ENCODE results near the gene GCC1. TPM values are rescaled to one million over a fixed set of nuclear protein-coding genes. Genes with fewer than 3 reads are reported as not detected.

Gene GCC1, protein sequence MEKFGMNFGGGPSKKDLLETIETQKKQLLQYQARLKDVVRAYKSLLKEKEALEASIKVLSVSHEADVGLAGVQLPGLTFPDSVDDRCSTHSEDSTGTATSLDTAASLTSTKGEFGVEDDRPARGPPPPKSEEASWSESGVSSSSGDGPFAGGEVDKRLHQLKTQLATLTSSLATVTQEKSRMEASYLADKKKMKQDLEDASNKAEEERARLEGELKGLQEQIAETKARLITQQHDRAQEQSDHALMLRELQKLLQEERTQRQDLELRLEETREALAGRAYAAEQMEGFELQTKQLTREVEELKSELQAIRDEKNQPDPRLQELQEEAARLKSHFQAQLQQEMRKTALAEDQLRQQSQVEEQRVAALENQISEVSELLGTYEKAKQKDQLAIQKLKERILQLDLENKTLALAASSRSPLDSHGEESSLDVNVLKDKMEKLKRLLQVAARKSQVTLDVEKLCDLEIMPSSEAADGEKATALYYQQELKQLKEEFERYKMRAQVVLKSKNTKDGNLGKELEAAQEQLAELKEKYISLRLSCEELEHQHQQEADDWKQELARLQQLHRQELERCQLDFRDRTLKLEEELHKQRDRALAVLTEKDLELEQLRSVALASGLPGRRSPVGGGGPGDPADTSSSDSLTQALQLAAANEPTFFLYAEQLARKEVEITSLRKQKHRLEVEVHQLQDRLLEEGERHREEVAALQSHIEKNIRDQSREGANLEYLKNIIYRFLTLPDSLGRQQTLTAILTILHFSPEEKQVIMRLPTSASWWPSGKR
- total RNA-seq = 20.6 and 35.2 TPM in 2 replicates

DNA sequence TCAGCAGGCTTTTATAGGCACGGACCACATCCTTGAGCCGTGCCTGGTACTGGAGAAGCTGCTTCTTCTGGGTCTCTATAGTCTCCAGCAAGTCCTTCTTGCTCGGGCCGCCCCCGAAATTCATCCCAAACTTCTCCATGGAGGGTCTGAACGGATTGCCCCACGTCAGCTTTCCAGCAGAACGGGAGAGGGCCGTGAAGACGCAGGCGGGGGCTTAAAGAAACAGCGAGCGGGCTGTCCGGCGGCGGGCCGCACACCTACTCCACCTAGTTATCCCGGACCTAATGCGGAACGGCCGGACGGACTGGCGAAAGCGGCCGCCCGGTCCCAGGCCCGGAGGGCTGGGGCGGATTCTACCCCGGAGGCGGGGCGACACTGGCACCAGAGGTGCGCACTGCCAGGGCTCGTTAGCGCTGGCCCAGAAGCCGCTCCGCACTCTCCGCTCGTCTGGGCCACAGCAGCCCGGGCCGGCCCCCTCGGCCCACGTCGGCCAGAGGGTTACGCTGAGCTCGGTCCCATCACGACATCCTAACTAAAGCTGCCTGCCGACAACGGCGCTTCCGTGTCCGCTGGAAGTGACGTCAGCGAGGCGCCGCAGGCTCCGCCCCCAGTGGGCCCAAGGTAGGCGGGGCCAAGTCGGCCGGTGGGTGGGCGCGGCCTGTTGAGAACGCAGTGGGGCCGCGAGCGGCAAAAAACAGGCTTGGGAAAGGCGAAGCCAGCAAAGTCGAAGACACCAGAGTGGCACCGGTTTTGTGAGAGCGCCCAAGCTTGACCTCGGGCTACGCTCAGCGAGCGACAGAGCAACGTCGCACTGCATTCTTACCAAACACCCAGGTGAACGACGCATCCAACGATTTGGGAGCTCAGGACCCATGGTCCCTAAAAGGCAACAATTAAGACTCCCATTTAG, at the start of gene GCC1:
Gene GCC1, minus strand, starts transcription at position 553 of the 910 bp plus-strand sequence. Its CDS starts 414 bp downstream, at position 139.

DNA sequence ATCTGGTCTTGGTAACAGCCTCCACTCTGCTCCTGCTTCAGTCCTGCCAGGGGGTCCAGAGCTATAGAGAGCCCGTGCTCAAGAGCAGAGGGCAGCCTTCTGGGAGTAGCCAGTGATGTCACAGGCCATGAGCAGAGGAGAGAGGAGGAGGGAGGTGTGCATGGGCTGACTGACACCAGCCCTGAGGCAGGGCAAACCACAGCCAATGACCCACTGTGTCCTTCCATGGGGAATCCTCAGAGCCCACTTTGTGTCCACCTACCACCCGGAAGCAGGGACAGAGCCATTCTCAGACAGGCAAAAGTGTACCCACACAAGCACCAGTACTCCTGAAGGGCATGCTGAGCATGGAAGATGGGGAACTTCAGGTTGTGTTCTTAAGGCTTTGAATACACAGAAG, 32.6 kb upstream of the GCC1 start, which contains the start of gene PAX4:
Gene PAX4, minus strand, starts transcription at position 101 of the 400 bp plus-strand sequence. CDS start 2,214 bp downstream, outside the sequence.

DNA sequence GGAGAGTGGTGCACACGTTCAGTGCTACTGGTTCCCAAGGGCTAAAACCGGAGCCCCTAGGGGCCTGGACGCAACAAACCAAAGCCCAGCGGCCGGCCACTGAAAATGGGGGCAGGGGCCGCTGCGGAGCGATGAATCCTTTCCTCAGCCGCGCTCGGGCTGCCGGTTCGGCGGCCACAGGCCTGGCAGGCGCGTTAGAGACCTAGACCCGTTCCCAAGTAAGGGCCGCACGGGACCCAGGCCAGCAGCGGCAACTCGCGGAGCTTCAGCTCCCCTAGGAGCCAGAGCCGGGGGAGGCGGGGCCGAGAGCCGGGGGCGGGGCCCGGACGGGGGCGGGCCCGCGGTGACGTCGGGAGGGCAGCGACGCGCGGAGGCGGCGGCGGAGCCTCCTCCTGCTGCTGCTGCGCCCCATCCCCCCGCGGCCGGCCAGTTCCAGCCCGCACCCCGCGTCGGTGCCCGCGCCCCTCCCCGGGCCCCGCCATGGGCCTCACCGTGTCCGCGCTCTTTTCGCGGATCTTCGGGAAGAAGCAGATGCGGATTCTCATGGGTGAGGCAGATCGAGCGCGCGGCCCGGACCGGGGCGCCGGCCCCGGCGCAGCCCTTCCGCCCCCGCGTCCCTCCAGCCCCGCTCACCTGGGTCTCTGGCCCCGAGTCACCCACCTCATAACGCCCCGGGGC, 2.8 kb upstream of the GCC1 start, which contains the start of gene ARF5:
Gene ARF5, plus strand, starts transcription at position 393 of the 678 bp plus-strand sequence. Its CDS starts 88 bp downstream, at position 481.

Other genes starting within 250 kb of the GCC1 start
- gene ZNF800, start 192.9 kb downstream of the GCC1 start, total RNA-seq = 17.1 and 27.1 TPM in 2 replicates
- 80.1 and 102 TPM in 2 replicates for gene ARF5, start 2.8 kb upstream of the GCC1 start, total RNA-seq
- 0.66 and 1.7 TPM in 2 replicates for gene FSCN3, start 8.1 kb upstream of the GCC1 start, total RNA-seq
- gene PAX4, start 32.5 kb upstream of the GCC1 start, total RNA-seq = not detected in 2 replicates
- 267 and 454 TPM in 2 replicates for gene SND1, start 66.6 kb upstream of the GCC1 start, total RNA-seq

All from placental pericyte (primary cell).